Stomach (tissue), 4 donors: ENCODE measurements around the gene BHLHE40.

ENCODE experiments used
- CTCF ChIP-seq, 7 experiments: fragments of 450-650 bp in 4 of 7; fragments of 200-600 bp in 3 of 7; sonication (generic) in 3 of 7; IDR thresholded peaks; one replicate each; pipeline ENCODE4 v1.5.1; 2016 to 2019; ENCODE audit warnings: antibody characterized with exemption in 7 of 7, control low read depth in 2 of 7, mild to moderate bottlenecking in 1 of 7
- EP300 ChIP-seq: sonication (generic); formaldehyde crosslinking; IDR thresholded peaks from one replicate; pipeline ENCODE4 v1.6.1; 2017; ENCODE audit warnings: antibody characterized with exemption
- POLR2A ChIP-seq, 4 donors: fragments of 450-650 bp; IDR thresholded peaks; one replicate each; pipeline ENCODE4 v1.6.1; 2016; ENCODE audit warnings: antibody characterized with exemption in 4 of 4, control low read depth in 2 of 4, mild to moderate bottlenecking in 1 of 4, moderate library complexity in 1 of 4
- POLR2AphosphoS5 ChIP-seq, 3 donors: sonication (generic); formaldehyde crosslinking; IDR thresholded peaks; one replicate each; pipeline ENCODE4 v1.6.1; 2016; ENCODE audit warnings: antibody characterized with exemption in 3 of 3

GRCh38 chr3:5014391-5014790 is 35.2 kb downstream of the BHLHE40 start:
- no peak for TF ChIP-seq POLR2A (IDR thresholded peaks at IDR 0.05)
- TF ChIP-seq CTCF (IDR thresholded peaks at IDR 0.05) = no peak
- no peak for TF ChIP-seq EP300
- TF ChIP-seq POLR2AphosphoS5 (IDR thresholded peaks at IDR 0.05) = no peak
